GM12891 (cell line): Measurements from ENCODE around the gene GFOD1.

Experiments used
- PAX5 ChIP-seq: IDR thresholded peaks from 2 replicates; pipeline ENCODE4 v1.6.1; 2011; ENCODE audit warnings: low read length, moderate library complexity, mild to moderate bottlenecking; ENCODE audit not compliant: insufficient read depth, severe bottlenecking
- POLR2A ChIP-seq: IDR thresholded peaks from 2 replicates; pipeline ENCODE4 v1.6.1; 2011; ENCODE audit warnings: low read depth, low read length, control low read depth
- POLR2AphosphoS5 ChIP-seq: IDR thresholded peaks from 2 replicates; pipeline ENCODE4 v1.6.1; 2011; ENCODE audit warnings: low read depth, low read length, control low read depth
- SPI1 ChIP-seq: IDR thresholded peaks from 2 replicates; pipeline ENCODE4 v1.6.1; 2011; ENCODE audit warnings: low read depth, low read length, control low read depth
- TAF1 ChIP-seq: IDR thresholded peaks from 2 replicates; pipeline ENCODE4 v1.6.1; 2011; ENCODE audit warnings: low read depth, low read length, control low read depth

DNA sequence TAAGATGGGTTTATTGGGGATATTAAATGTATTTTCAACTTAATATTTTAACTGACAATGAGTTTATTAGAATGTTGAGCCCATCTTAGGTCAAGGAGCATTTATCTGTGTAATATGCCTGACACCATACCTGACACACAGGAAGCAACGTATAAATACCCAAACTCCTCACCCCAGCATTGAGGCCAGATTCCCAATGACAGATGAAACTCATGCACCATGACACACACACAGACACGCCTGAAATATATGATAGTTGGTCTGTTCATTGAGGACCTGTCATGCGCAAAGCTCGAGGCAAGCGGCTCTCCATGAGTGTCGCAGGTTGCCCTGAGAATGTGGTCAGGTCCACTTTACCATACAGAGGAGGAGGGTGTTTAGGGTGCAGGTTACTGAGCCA, 64.1 kb downstream of the GFOD1 start:
- no peak for TF ChIP-seq POLR2A
- TF ChIP-seq POLR2AphosphoS5: no peak
- TF ChIP-seq SPI1: no peak
- TF ChIP-seq TAF1: no peak
- TF ChIP-seq PAX5: no peak
